Measurements from ENCODE around the gene LRP3.

The LRP3 gene

DNA sequence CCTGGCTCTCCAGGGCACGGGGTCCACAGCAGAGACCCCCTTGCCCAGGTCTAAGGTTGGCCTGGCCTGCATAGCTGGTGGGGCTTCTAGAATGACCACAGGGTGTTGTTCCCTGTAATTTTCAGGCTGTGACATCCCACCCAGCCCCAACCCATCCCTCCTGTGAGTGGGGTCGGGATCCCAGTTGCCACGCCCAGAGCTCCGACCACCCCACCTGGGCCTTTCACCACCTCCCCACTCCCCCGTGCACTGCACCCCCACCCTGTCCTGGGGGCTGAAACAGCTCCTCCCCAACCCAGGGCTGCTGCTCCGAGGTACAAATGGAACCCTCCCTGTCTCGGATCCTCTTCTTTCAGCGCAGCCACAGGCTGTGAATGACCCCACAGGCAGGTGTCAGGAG lies 40.0 kb downstream of the LRP3 start:
- DNase-seq (ENCODE audit: low read depth in 1 of 2, low spot score in 1 of 2), result no peak
- in situ Hi-C loops (cut with HindIII; ENCODE audit: low pct_unique_long_range_greater_than_20kb, low sequenced_read_pairs), result no loop called here
- no peak for TF ChIP-seq JUND (IDR thresholded peaks at IDR 0.05; ENCODE audit: low read depth)

DNA sequence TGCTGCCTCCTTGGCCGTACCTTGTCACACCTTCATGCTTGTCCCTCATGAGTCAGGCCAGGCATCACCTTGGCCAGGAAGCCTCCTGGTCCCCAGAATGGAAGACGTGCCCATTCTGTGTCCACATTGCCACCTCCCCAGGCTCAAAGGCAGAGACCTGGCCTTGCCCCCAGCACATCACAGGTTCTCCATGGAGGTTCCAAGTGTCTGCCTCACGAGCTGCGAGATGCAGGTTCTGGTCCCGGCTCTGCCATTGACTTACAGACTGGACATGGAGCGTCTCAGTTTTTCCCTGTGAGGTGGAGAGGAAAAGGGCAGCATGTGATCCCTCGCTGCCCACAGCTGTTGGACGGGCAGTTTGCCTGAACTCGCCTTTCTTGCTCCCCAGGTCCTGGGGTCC lies 40.6 kb downstream of the LRP3 start:
- no peak for TF ChIP-seq JUND (IDR thresholded peaks at IDR 0.05; ENCODE audit: low read depth)
- in situ Hi-C loops (cut with HindIII; ENCODE audit: low pct_unique_long_range_greater_than_20kb, low sequenced_read_pairs), result no loop called here
- no peak for DNase-seq (ENCODE audit: low read depth in 1 of 2, low spot score in 1 of 2)

DNA sequence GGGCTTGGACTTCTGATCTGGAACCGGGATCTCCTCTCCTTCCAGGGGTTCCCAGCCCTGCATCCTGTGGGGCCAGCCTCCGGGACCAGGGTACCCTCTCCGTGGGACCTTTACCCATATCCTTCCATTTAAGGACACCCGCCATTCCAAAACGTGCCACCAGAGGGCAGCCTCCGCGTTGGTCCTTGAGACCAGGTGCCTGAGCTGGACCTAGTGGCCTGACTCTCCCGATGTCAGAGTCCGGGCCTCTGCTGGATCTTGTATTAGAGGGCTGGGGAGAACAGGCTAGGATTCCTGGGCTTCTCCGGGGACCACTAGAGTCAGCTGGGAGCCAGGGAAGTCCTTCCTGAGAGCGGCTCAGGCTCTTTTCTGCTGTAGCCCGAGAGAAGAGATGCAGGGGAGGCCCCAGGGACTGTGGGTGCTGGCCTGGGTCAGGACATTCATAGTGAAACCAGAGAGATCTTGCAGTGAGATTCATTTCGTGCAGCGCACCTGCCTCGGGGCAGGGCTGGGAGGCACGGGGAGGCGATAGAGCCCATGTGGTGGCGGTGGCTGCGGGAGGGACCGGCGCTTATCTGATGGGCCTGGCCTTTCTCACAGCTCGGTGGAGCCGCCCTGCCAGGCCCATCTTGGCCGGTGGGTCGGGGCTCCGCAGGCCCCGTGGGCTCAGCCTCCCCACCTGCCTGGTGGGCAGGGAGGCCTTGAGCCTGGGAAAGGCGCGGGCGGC lies 41.3 kb downstream of the LRP3 start:
- no peak for TF ChIP-seq JUND (IDR thresholded peaks at IDR 0.05; ENCODE audit: low read depth)
- peak; percentile 74 to 83 for DNase-seq (ENCODE audit: low read depth in 1 of 2, low spot score in 1 of 2)
- in situ Hi-C loops (cut with HindIII; ENCODE audit: low pct_unique_long_range_greater_than_20kb, low sequenced_read_pairs), result no loop called here

DNA sequence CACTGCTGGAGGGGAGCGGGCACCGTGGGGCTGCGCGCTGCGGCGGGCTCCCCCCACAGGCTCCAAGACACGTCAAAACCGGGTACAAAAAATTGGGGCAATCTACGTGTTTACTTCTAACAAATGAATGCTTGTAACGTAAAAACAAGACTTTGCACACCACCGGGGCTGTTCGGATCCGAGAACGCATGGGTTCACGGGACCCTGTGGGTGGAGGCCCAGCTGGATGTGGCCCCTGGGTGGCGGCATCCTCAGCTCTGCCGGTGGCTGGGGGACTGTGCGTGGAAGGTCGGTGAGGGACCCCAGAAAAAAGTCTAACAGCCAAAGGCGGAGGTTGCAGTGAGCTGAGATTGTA lies 41.8 kb downstream of the LRP3 start:
- no peak for DNase-seq (ENCODE audit: low read depth in 1 of 2, low spot score in 1 of 2)
- TF ChIP-seq JUND (IDR thresholded peaks at IDR 0.05; ENCODE audit: low read depth), result no peak
- in situ Hi-C loops (cut with HindIII; ENCODE audit: low pct_unique_long_range_greater_than_20kb, low sequenced_read_pairs), result no loop called here

DNA sequence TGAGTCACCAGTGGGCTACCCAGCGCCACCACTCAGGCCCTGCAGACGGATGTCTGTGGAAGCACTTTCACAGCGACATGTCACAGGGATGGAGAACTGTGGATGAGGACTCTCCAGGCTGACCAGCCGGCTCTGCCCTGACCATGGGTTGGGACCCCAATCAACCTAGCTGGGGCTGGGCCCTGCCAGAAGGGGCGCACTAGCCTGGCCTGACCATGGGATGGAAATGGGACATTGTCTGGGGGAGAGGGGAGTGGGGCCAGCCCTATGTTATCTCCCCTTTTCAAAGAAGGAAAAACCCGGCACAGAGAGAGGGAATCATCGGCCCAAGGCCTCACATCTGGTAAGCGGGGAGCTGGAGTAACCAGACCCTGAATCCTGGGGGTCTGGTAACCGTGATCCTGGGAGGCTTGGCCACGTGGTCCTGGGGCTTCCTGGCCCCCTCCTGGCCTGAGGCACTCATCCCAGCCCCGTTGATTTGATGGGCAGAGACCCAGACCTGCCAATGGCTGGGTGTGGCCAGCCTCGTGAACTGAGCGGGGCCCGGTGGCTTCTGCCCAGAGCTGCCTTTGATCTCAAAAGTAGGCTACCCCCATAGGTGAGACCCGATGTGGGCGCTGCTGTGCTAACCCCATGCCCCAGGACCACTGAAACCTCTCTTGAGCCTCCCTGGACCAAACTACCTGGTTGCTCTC lies 42.7 kb downstream of the LRP3 start:
- in situ Hi-C loops (cut with HindIII; ENCODE audit: low pct_unique_long_range_greater_than_20kb, low sequenced_read_pairs), result no loop called here

DNA sequence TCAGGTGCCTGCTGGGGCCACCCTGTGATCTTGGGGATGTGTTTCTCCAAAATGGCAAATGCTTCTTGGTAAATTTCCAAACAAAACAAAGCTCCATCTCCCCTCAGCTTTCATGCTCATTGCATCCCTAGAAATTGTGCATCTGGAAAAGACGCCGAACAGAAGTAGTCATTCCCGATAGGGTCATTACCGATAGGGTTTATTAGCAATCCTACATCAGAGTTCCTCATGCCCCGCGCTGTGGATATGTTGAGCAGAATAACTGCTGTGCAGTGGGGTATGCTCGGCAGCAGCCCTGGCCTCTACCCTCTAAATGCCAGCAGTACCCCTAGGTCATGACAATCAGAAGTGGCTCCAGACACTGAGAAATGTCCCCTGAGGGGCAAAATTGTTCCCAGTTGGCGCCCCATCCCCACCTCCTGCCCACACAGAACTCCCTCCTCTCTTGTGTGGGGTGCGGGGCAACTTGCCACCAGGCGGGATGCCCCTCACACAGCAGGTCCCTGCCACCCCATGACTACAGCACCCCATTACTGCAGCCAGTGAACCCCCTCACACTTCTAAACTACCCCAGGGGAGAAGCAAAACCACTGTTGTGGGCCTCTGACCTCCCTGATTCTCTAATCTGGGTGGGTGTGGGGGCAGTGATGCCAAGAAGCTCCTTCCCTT lies 44.5 kb downstream of the LRP3 start:
- in situ Hi-C loops (cut with HindIII; ENCODE audit: low pct_unique_long_range_greater_than_20kb, low sequenced_read_pairs), result no loop called here

More for the DNA sequence above, 42.7 kb downstream of the LRP3 start:
- DNase-seq (ENCODE audit: low read depth in 1 of 2, low spot score in 1 of 2), result no peak
- no peak for TF ChIP-seq JUND (IDR thresholded peaks at IDR 0.05; ENCODE audit: low read depth)

DNA sequence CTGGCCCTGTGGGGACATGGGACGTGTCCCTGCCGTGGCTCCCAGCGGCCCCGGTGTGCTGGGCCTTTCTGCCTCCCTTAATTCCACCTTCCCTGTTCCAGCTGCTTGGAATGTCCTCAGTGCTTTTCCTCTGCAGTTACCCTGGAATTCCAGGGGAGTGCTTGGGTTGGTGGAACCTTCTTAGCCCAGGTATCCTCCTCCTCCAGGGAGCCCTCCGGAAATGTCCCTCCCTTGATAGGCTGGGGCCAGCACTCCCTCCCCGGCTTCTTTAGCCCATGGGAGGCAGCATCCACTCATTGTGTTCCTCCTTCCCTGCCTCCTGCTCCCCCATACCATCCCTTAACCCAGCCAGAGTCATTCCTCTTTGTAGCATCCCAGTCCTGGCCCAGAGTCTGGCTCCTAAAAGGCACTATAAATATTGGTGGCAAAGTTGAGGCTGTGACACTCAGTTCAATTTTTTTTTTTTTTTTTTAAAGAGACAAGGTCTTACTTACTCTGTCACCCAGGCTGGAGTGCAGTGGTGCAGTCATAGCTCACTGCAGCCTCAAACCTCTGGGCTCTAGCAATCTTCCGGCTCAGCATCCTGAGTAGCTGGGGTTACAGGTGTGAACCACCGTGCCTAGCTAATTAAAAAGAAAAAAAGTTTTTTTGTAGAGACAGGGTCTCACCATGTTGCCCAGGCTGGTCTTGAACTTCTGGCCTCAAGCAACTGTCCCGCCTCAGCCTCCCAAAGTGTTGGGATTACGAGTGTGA lies 45.3 kb downstream of the LRP3 start:
- no peak for TF ChIP-seq JUND (IDR thresholded peaks at IDR 0.05; ENCODE audit: low read depth)
- in situ Hi-C loops (cut with HindIII; ENCODE audit: low pct_unique_long_range_greater_than_20kb, low sequenced_read_pairs), result no loop called here
- DNase-seq (ENCODE audit: low read depth in 1 of 2, low spot score in 1 of 2), result no peak

More for the DNA sequence above, 44.5 kb downstream of the LRP3 start:
- DNase-seq (ENCODE audit: low read depth in 1 of 2, low spot score in 1 of 2), result no peak
- TF ChIP-seq JUND (IDR thresholded peaks at IDR 0.05; ENCODE audit: low read depth), result no peak

DNA sequence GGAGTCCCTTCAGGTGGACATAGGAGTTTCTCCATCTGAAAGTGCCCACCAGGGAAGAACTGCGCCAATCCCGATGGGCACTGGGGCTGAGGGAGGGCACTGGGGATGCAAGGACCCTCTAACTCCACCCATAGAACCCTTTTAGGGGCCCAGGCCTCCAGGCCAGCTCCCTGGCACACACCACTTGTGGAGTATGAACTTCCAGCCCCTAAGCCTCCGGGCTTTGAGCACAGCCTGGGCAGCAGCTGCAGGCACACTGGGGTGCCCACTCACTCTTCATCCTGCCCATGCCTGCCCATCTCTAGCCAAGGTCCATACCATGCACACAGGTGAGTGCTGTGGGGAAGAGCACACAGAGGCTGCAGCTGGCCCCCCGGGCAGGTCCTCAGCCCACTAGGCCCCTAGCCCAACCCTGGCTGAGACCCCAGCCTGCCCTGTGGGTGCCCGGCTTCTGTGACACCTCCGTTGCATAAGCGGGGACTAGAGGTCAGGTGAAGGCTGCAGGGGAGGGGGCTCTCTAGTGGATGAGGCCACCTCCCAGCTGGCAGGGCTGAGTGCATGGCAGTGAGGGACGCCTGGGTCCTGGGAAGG lies 46.1 kb downstream of the LRP3 start:
- no peak for DNase-seq (ENCODE audit: low read depth in 1 of 2, low spot score in 1 of 2)
- in situ Hi-C loops (cut with HindIII; ENCODE audit: low pct_unique_long_range_greater_than_20kb, low sequenced_read_pairs), result no loop called here
- TF ChIP-seq JUND (IDR thresholded peaks at IDR 0.05; ENCODE audit: low read depth), result no peak

DNA sequence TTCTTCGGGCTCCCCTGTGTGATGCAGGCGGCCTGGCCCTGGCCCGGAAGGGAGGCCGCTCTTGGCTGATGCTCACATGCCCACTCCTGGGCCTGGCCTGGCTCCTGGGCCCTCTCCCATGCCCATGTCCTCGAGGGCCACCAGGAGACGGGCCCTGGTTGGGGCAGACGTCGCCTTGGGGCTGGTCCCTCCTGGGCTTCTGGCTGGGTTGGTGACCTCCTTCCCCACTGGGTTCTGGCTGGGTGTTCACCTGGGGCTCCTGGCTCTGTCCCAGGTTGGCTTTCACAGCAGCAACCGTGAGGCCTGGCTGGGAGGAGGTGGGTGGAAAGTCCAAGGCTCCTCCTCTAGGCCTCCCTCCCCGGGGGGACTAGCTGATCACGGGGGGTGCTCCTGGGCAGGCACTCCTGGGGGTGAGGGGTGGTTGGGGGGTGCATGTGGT lies 47.0 kb downstream of the LRP3 start:
- TF ChIP-seq JUND (IDR thresholded peaks at IDR 0.05; ENCODE audit: low read depth), result no peak
- in situ Hi-C loops (cut with HindIII; ENCODE audit: low pct_unique_long_range_greater_than_20kb, low sequenced_read_pairs), result no loop called here
- no peak for DNase-seq (ENCODE audit: low read depth in 1 of 2, low spot score in 1 of 2)

DNA sequence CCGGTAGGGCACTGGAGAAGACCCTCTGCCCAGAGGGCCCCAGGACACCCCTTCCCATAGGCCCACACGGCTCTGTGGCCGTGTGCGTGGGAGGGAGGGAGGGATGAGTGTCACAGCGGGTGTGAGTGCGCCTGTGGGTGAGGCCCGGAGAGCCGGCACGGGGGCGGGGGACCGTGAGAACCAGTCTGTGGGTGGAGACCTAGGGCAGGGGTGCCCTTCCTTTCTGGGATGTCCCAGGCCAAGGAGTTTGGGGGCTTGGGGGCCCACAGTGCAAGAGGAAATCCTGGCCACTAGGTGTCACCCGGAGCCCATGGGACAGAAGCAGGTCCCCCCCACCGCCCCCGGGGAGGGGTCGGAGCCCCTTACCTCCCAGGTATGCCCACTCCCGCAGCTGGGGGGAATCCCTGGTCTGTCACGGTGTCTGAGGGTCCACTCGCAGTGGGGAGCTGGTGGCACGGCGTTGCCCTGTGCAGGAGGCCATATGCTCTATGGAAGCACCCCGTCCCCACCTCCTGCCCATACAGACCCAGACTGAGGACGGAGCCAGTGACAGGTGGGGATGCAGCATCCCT lies 47.5 kb downstream of the LRP3 start:
- no peak for TF ChIP-seq JUND (IDR thresholded peaks at IDR 0.05; ENCODE audit: low read depth)
- DNase-seq (ENCODE audit: low read depth in 1 of 2, low spot score in 1 of 2), result peak in 1 of 2 experiments; percentile 20
- in situ Hi-C loops (cut with HindIII; ENCODE audit: low pct_unique_long_range_greater_than_20kb, low sequenced_read_pairs), result no loop called here

DNA sequence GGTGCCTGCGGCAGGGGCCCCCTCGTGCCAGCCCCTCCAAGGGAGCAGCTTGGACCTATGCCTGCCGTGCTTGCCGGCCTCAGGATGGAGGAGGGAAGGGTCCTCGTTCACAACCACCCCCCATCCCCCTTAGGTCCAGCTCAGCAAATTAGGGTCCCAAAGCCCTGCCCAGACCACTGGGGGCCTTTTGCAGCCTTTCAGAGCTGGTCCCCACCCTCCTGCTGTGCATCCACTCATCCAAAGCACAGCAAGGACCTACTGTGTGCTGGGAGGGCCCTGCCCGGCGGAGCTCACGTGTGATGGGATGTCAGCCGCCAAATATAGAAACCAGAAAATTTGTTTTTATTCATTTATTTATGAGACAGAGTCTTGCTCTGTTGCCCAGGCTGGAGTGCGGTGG lies 48.0 kb downstream of the LRP3 start:
- in situ Hi-C loops (cut with HindIII; ENCODE audit: low pct_unique_long_range_greater_than_20kb, low sequenced_read_pairs), result no loop called here

DNA sequence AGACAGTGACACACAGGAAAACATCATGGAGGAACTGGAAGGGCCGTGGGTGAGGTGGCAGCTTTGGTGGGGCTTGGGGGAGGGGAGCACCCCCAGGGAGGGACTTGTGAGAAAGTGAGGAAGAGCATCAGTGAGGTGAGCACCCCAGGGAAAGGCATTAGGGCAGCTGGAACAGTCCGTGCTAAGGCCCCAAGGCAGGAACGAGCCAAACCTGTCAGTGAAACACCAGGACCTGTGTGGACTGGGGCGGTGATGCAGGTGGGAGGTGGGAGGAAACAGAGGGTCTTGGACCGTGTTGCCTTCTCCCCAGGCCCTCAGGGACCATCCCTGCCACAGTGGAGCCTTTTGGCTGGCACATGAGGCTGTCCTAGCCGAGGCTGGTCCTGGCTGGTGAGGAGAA lies 48.8 kb downstream of the LRP3 start:
- in situ Hi-C loops (cut with HindIII; ENCODE audit: low pct_unique_long_range_greater_than_20kb, low sequenced_read_pairs), result no loop called here
- no peak for DNase-seq (ENCODE audit: low read depth in 1 of 2, low spot score in 1 of 2)
- TF ChIP-seq JUND (IDR thresholded peaks at IDR 0.05; ENCODE audit: low read depth), result no peak

More for the DNA sequence above, 48.0 kb downstream of the LRP3 start:
- TF ChIP-seq JUND (IDR thresholded peaks at IDR 0.05; ENCODE audit: low read depth), result no peak
- no peak for DNase-seq (ENCODE audit: low read depth in 1 of 2, low spot score in 1 of 2)

Measured in T47D (cell line).